T47D (cell line): ENCODE results near the gene TTC7B.

Experiments used
- DNase-seq, 2 experiments: peaks; one replicate each; pipeline versions ENCODE4 v3.0.0 to v3.0.0-alpha.2; 2011 to 2012; ENCODE audit warnings: low read depth in 1 of 2, low spot score in 1 of 2
- JUND ChIP-seq: IDR thresholded peaks from 2 replicates; pipeline ENCODE4 v1.6.1; 2012; ENCODE audit warnings: low read depth
- in situ Hi-C: cut with HindIII; loops from 2 replicates; pipeline ENCODE4 v1.10.0; 2016; ENCODE audit warnings: low sequenced_read_pairs, low pct_unique_long_range_greater_than_20kb

Gene TTC7B

GRCh38 chr14:90599748-90600507 lies 216.3 kb downstream of the TTC7B start:
- in situ Hi-C loops = no loop called here
- no peak for TF ChIP-seq JUND
- peak; percentile 75 to 85 for DNase-seq

GRCh38 chr14:90599339-90599738 lies 216.9 kb downstream of the TTC7B start:
- DNase-seq = no peak
- TF ChIP-seq JUND = no peak
- in situ Hi-C loops = no loop called here

DNA sequence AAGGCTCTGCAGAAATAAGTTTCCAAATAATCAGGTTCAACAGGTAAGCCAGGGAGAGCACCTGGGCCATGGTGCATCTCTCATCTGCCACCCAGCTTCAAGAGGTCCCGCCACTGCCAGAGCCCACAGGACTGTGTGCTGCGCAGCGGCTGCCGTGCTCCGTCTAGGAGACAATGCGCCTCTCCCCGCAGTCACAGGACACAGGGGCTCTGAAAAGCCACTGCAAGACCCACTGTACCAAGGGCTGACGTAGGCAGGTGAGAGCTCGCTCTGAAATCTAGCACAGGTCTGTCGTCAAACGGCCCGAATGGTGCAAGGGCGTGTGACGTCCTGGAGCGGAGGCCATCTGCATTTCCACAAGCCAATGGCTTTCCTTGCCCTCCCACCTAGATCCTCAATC lies 218.3 kb downstream of the TTC7B start:
- in situ Hi-C loops = no loop called here
- TF ChIP-seq JUND = no peak
- no peak for DNase-seq

DNA sequence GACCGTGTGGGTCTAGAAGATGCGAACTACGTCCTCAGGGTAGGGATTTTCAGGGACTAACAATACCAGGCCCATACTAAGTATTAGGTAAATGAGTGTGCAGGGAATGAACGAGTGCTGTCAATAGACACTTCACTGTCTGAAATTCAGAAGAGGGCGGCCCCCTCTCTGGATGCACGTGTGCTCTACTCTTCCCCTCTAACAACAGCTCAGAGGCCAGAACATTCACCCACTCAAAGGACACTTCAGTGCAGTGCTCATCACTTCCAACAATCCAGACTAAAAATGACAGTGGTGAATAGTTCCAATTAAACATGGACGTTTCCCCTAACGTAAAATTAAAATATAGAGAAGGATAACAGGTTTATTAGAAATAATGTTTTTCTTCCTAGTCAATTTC lies 219.5 kb downstream of the TTC7B start:
- no peak for DNase-seq
- in situ Hi-C loops = no loop called here
- TF ChIP-seq JUND = no peak

- TF ChIP-seq JUND = no peak
- in situ Hi-C loops = no loop called here
- DNase-seq = no peak
These were observed 222.8 kb downstream of the TTC7B start for GRCh38 chr14:90593254-90594040.

GRCh38 chr14:90592655-90593054 lies 223.6 kb downstream of the TTC7B start:
- TF ChIP-seq JUND = no peak
- in situ Hi-C loops = no loop called here
- DNase-seq = no peak

DNA sequence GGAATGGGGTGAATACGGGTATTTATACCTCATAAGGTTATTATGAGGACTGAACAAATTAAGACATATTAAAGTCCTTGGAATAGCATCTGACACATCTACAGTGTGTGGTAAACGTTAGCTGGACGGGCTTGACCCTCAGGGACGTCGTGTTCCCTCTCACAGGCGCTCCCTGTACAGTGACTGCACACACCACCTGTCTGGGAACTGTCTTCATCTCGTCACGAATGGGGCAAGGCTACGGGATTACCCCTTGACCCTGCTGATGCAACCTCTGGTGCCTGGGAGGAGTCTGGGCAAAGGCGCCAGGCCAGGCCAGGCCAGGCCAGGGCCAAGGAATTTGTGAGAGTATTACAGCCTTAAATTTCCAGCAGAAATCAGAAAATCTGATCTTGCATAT lies 228.3 kb downstream of the TTC7B start:
- in situ Hi-C loops = no loop called here

GRCh38 chr14:90587252-90587910 lies 228.8 kb downstream of the TTC7B start:
- no peak for DNase-seq
- in situ Hi-C loops = no loop called here
- no peak for TF ChIP-seq JUND

More for the DNA sequence above, 228.3 kb downstream of the TTC7B start:
- DNase-seq = no peak
- no peak for TF ChIP-seq JUND

DNA sequence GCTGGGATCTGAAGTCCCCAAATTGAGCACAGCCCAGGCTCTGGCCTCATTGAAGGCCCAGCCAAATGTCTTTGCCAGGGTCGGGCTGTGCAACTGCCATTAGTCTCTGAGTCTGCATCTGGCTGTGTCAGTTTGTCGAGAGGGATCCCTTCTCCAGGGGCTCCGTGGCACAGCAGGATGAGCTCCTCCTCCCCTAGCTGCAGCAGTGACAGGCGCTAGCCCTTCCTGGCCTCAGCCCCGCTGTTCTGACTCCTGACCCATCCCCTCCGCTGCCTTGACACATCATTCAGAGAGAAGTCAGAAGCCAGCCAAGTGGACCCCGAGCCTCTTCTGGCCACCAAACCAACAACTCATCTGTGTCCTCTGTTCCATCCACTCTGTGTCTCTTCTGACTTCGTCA lies 231.1 kb downstream of the TTC7B start:
- no peak for TF ChIP-seq JUND
- DNase-seq = no peak
- in situ Hi-C loops = no loop called here

DNA sequence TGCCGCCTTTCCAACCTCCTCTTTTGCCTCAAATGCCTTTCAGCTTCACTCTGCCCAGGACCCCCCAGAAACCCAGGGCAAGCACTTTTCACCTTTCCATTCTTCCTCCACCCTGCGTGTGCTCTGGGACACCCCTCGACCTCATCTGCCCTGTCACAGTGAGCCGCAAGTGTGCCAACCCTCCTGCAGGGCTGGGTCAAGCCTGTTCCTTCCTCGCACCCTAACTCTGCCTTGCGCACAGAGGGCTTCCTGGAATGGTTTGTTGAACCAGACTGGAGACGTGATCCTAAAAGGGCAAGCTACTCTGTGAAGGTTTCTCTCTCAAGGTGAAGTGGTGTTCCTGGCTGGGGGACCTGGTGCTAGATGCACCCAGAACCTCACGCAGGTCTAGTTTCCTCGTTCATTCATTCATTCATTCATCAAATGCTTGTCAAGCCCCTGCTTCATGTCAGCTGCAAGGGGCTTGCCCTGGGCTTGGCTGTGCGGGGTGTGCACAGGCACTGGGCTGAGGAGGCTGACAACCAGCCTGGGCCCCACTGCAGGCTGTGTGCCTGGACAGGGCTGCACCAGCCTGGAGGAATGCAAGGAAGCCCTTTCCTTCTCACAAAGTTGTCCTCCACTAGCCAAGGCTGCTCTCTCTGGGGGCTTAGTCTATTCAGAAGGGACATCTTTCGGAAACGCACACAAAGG lies 232.2 kb downstream of the TTC7B start:
- no peak for DNase-seq
- TF ChIP-seq JUND = no peak
- in situ Hi-C loops = no loop called here

DNA sequence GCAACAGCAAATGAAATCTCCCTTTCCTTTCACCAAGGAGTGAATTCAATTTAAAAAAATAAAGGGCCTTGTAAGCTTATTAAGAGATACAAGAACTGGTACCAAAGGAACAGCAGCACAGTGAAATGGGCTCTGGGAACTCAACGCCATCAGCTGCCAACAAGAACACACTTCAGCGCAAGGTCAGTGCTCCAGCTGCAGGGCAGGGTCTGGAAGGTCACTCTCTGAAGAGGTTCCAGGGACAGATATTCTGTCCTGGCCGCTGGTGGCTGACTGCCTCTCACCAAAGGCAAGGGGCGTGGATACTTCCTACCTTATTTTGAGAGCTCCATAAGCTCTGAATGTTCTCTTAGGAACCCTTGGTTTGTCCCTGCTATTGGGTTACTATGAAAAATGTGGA lies 232.8 kb downstream of the TTC7B start:
- in situ Hi-C loops = no loop called here
- no peak for DNase-seq
- TF ChIP-seq JUND = no peak

- in situ Hi-C loops = no loop called here
- TF ChIP-seq JUND = no peak
These were observed 234.1 kb downstream of the TTC7B start for GRCh38 chr14:90582166-90582565.

More at GRCh38 chr14:90582166-90582565, 234.1 kb downstream of the TTC7B start:
- DNase-seq = no peak
